ENCODE data around the gene ZFP90.
"Not testable (repeated sequence)": the region's sequence is repeated elsewhere in the genome, so short reads cannot be mapped to it uniquely, and the experiment has no call there.

Gene ZFP90

DNA sequence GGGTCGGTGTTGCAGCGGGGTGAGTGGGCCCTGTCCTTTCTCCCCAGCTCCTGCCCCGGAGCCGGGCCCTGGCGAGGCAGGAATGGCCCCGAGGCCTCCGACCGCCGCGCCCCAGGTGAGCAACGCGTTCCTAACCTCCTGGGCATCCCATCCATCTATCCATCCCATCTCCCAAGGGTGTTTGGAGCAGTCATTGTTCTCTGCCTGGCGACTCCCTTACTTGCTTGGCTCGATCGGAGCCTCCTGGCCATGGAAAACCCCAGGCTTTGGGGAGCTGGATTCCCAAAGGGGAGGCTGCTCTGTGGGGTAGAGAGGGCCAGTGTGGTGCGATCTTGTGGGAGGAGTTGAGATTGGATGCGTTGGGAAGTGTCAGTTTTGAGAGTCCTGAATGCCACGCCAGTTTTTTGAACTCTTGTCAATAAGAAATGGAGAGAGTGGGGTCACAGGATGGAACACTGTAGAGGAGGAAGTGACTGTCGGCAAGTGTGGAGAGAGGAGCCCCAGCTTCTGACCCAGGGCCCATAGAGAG, 684 bp downstream of the ZFP90 start:
- H3K4me3 ChIP-seq (ENCODE audit: low read depth, low read length) = peak overlapping the region; percentile 85

DNA sequence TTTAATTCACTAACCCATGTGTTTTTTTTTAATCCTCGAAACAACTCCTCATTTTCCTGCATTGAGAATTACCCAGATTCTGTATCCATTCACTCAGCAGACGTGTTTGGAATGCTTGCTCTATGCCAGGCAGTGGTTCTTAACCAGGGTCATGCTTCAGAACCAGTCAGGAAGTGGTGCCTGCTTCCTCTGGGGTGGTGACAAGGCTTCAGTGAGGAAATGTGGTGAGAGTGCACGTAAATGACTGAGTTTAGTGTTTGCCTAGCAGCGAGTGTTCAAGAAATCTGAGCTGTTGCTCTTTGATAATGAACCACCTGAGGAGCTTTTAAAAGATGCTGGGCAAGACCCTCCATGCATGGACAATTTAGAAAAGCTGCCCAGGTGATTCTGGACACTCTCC, 9.9 kb downstream of the ZFP90 start:
- TF ChIP-seq, protein P1, sequence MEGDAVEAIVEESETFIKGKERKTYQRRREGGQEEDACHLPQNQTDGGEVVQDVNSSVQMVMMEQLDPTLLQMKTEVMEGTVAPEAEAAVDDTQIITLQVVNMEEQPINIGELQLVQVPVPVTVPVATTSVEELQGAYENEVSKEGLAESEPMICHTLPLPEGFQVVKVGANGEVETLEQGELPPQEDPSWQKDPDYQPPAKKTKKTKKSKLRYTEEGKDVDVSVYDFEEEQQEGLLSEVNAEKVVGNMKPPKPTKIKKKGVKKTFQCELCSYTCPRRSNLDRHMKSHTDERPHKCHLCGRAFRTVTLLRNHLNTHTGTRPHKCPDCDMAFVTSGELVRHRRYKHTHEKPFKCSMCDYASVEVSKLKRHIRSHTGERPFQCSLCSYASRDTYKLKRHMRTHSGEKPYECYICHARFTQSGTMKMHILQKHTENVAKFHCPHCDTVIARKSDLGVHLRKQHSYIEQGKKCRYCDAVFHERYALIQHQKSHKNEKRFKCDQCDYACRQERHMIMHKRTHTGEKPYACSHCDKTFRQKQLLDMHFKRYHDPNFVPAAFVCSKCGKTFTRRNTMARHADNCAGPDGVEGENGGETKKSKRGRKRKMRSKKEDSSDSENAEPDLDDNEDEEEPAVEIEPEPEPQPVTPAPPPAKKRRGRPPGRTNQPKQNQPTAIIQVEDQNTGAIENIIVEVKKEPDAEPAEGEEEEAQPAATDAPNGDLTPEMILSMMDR (conservative IDR thresholded peaks at IDR 0.05; ENCODE audit: low read depth, low read length) = no peak
- H3K4me3 ChIP-seq (ENCODE audit: low read depth, low read length) = no peak overlapping the region
- no peak for DNase-seq (ENCODE audit: low read depth)

More for the DNA sequence above, 684 bp downstream of the ZFP90 start:
- TF ChIP-seq, protein P1 (conservative IDR thresholded peaks at IDR 0.05; ENCODE audit: low read depth, low read length) = no peak
- DNase-seq (ENCODE audit: low read depth) = peak; percentile 11

DNA sequence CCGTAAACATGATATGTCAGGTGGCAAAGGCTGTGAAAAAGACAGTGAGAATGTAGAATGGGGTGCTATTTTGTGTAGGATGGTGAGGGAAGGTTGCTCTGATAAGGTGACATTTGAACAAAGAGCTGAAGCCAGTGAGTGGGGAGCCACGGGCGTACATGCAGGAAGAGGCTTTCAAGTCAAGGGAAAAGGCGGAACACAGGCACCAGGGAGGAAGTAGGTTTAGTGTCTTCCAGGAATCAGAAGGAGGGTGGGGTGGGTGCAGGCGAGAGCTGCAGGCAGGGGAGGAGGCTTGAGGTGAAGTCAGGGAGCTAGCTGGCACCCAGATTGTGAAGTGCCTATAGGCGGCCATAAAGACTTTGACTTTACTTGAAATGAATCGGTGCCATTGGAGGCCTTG, 14.1 kb downstream of the ZFP90 start:
- no peak overlapping the region for H3K4me3 ChIP-seq (ENCODE audit: low read depth, low read length)
- TF ChIP-seq, protein P1 (conservative IDR thresholded peaks at IDR 0.05; ENCODE audit: low read depth, low read length) = no peak
- DNase-seq (ENCODE audit: low read depth) = no peak

DNA sequence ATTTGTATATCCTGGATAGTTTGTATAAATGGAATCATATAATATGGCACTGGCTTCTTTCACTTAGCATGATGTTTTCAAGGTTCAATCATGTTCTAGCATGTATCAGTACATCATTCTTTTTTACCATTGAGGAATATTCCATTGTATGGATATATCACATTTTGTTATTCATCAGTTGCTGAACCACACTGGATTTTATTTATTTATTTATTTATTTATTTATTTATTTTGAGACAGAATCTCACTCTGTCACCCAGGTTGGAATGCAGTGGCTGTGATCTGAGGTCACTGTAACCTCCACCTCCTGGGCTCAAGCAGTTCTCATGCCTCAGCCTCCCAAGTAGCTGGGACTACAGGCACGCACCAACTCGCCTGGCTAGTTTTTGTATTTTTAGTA, 21.2 kb downstream of the ZFP90 start:
- not testable (repeated sequence) for H3K4me3 ChIP-seq (ENCODE audit: low read depth, low read length); DNase-seq (ENCODE audit: low read depth)

DNA sequence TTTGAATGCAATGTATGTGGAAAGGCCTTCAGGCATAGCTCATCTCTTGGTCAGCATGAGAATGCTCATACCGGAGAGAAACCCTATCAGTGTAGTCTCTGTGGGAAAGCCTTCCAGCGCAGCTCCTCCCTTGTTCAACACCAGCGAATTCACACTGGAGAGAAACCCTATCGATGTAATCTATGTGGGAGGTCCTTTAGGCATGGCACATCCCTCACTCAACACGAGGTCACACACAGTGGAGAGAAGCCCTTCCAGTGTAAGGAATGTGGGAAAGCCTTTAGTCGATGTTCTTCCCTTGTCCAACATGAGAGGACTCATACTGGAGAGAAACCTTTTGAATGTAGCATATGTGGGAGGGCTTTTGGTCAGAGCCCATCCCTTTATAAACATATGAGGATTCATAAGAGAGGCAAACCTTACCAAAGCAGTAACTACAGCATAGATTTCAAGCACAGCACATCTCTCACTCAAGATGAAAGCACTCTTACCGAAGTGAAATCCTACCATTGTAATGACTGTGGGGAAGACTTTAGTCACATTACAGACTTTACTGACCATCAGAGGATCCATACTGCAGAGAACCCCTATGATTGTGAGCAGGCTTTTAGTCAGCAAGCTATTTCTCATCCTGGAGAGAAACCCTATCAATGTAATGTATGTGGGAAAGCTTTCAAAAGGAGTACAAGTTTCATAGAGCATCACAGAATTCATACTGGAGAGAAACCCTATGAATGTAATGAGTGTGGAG, 24.7 kb downstream of the ZFP90 start:
- H3K4me3 ChIP-seq (ENCODE audit: low read depth, low read length) = no peak overlapping the region
- TF ChIP-seq, protein P1 (conservative IDR thresholded peaks at IDR 0.05; ENCODE audit: low read depth, low read length) = no peak

DNA sequence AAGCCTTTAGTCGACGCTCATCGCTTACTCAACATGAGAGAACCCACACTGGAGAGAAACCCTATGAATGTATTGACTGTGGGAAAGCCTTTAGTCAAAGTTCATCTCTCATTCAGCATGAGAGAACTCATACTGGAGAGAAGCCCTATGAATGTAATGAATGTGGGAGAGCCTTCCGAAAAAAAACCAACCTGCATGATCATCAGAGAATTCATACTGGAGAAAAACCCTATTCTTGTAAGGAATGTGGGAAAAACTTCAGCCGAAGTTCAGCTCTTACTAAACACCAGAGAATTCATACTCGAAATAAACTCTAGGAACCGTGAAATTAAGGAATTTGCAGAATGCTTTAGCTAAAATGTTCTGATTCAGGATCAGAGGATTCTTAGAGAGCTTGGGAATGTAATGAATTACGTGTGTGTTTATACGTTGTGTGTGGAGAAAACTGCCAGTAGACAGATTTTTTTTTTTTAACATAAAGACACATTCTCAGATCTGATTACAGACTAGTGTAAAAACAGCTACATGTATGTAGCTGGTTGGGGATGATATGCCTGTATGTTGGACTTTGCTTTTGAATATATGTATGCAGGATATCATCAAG, 25.4 kb downstream of the ZFP90 start:
- TF ChIP-seq, protein P1 (conservative IDR thresholded peaks at IDR 0.05; ENCODE audit: low read depth, low read length) = no peak
- H3K4me3 ChIP-seq (ENCODE audit: low read depth, low read length) = no peak overlapping the region
- DNase-seq (ENCODE audit: low read depth) = peak; percentile 20

More for the DNA sequence above, 24.7 kb downstream of the ZFP90 start:
- peak; percentile 6 for DNase-seq (ENCODE audit: low read depth)

DNA sequence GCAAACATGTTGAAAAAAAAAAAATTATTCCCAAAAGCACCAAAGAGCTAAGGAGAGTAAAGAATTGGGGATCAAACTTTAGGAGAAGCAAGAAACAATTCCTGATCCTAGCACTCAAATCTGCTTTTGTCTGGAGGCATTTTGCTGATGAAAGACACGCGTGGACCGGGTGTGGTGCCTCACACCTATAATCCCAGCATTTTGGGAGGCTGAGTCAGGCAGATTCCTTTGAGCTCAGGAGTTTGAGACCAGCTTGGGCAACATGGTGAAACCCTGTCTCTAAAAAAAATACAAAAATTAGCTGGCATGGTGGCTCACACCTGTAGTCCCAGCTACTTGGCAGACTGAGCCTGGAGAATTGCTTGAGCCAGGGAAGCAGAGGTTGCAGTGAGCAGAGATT, 35.4 kb downstream of the ZFP90 start:
- no peak for DNase-seq (ENCODE audit: low read depth)
- TF ChIP-seq, protein P1 (conservative IDR thresholded peaks at IDR 0.05; ENCODE audit: low read depth, low read length) = no peak
- no peak overlapping the region for H3K4me3 ChIP-seq (ENCODE audit: low read depth, low read length)
